Coronary artery (tissue), 2 donors: ENCODE results near the gene SPATS2.
"Not testable (repeated sequence)": the region's sequence is repeated elsewhere in the genome, so short reads cannot be mapped to it uniquely, and the experiment has no call there.

Source experiments
- DNase-seq: peaks from one replicate; pipeline ENCODE4 v3.0.0-alpha.2; 2017; ENCODE audit warnings: low spot score
- H3K27ac ChIP-seq, 2 donors: fragments of 200-600 bp; sonication (generic); one replicate each; pipeline ENCODE4 v1.5.1; 2016 to 2019
- H3K4me3 ChIP-seq: fragments of 200-600 bp; sonication (generic); 2 replicates; pipeline ENCODE4 v1.5.1; 2016; ENCODE audit warnings: mild to moderate bottlenecking, moderate library complexity
- TF ChIP-seq, protein P1 (sequence below): fragments of 200-600 bp; sonication (generic); IDR thresholded peaks from one replicate; pipeline ENCODE4 v1.5.1; 2019; ENCODE audit warnings: antibody characterized with exemption

The SPATS2 gene

DNA sequence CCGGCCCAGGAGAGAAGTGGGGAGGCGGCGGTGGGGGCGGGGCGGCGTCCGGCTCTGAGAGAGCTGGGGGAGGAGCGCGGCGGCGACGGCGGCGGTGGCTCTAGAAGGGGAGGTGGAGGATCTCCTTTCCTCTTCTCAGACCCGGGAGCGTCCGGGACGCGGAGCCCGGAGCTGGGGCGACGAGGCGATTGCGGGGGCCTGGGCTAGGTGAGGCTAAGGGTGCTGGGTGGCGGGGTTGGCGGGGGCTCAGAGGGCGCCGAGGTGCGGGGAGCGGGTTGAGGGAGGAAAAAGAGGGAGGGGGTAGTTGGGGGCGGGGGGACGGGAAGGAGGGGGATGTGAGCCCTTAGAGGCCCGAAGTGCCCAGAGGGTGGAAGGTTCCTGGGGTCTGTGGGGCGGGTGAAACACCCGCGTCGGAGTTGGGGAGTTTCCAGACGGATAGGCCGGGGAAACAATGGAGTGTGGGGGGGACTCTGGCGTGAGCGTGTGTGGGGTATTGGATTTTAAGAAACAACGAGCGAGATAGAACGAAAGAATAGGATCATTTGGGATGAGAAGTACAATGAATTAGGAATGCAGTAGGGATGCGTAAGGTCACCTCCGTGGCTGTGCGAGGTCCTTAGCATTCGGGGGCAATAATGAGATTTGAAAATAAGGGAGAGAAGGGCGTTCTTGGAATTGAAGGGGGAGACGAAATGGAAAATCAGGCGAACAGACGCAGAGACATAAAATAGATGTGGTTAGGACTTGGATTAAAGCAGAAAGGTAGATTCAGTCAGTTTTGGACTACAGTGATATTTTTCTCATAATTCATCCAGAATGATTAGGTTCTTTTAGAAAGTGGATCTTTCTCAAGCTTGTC, at the start of gene SPATS2:
TSS of gene SPATS2 (plus strand) at position 82 of the 859 bp plus-strand sequence. CDS start 93,551 bp downstream, outside the sequence.
- TF ChIP-seq, protein P1, sequence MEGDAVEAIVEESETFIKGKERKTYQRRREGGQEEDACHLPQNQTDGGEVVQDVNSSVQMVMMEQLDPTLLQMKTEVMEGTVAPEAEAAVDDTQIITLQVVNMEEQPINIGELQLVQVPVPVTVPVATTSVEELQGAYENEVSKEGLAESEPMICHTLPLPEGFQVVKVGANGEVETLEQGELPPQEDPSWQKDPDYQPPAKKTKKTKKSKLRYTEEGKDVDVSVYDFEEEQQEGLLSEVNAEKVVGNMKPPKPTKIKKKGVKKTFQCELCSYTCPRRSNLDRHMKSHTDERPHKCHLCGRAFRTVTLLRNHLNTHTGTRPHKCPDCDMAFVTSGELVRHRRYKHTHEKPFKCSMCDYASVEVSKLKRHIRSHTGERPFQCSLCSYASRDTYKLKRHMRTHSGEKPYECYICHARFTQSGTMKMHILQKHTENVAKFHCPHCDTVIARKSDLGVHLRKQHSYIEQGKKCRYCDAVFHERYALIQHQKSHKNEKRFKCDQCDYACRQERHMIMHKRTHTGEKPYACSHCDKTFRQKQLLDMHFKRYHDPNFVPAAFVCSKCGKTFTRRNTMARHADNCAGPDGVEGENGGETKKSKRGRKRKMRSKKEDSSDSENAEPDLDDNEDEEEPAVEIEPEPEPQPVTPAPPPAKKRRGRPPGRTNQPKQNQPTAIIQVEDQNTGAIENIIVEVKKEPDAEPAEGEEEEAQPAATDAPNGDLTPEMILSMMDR: no peak
- no peak for DNase-seq
- peak within 1 kb of the TSS; percentile 85 for H3K4me3 ChIP-seq
- peak within 1 kb of the TSS; percentile 74 to 95 for H3K27ac ChIP-seq

DNA sequence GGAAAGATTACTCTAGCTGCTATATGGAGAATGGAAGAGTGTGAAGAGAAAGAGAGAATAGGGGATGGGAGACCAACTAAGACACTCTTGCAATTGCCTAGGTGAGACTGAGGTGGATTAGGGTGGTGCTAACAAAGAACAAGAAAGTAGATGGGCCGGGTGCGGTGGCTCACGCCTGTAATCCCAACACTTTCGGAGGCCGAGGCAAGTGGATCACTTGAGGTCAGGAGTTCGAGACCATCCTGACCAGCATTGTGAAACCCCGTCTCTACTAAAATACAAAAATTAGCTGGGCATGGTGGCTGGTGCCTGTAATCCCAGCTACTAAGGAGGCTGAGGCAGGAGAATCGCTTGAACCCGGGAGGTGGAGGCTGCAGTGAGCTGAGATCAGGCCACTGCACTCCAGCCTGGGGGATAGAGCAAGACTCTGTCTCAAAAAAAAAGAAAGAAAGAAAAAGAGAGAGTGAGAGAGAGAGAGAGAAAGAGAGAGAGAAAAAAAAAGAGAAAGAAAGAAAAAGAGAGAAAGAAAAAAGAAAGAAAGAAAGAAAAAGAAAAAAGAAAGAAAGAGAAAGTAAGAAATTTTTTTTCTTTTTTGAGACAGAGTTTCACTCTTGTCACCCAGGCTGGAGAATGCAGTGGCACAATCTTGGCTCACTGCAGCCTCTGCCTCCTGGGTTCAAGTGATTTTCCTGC, 46.7 kb upstream of the SPATS2 start:
- H3K27ac ChIP-seq, H3K4me3 ChIP-seq, DNase-seq: not testable (repeated sequence)

DNA sequence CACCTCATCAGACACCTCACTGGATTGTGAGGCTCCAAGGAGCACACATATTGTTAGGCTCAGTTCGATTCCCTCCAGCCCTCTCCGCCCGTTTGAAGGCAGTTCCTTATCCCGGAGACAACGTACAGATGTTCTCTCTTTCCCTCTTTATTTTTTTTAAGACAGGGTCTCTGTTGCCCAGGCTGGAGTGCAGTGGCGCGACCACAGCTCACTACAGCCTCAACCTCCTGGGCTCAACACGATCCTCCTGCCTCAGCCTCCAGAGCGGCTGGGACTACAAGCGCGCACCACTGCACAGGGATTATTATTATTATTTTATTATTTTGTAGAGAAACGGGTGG, 44.9 kb upstream of the SPATS2 start:
- TF ChIP-seq, protein P1: no peak
- no peak for DNase-seq
- Histone ChIP-seq H3K4me3 (peak overlapping the region; percentile 77), H3K27ac (peak overlapping the region in 1 of 2 donors; percentile 66)

DNA sequence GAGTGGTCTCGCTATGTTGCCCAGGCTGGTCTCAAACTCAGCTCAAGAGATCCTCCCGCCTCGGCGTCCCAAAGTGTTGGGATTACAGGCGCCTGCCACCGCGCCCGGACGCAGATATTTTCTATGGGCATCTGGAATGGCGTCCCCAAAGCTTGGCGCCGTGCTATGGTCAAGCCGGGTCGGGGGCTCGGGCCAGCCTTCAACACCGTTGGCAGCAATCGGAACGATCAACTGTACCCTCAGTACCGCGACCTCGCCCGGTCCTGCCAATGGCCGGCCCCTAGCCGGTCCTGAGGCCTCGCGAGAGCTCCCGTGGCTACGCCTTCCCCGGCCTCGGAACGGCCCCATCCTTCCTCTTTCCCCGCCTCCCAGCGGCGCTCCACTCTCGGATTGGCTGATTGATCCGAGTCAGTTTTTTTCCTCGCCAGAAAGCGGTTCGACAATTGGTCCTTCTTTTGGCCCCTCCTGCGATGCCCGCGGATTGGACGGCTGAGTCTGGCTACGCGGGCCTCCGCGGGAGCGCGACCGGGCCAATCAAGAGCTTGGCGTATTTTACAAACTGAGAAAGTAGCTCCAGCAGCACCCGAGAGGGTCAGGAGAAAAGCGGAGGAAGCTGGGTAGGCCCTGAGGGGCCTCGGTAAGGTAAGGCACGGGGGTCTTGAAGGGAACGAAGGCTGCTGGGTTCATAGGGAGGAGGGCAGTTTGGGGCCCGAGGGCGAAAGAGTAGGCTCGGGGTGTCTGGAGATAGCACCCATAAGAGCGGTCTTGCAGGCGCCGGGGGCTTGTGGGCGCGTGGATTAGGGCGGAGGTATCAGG, 44.3 kb upstream of the SPATS2 start, which contains the start of gene TROAP:
TSS of gene TROAP (plus strand) at position 548 of the 816 bp plus-strand sequence. CDS start 354 bp downstream, outside the sequence.
- Histone ChIP-seq H3K27ac (peak within 1 kb of the TSS in 1 of 2 donors; percentile 66), H3K4me3 (peak within 1 kb of the TSS; percentile 77)
- DNase-seq: peak; percentile 98
- TF ChIP-seq, protein P1: no peak

DNA sequence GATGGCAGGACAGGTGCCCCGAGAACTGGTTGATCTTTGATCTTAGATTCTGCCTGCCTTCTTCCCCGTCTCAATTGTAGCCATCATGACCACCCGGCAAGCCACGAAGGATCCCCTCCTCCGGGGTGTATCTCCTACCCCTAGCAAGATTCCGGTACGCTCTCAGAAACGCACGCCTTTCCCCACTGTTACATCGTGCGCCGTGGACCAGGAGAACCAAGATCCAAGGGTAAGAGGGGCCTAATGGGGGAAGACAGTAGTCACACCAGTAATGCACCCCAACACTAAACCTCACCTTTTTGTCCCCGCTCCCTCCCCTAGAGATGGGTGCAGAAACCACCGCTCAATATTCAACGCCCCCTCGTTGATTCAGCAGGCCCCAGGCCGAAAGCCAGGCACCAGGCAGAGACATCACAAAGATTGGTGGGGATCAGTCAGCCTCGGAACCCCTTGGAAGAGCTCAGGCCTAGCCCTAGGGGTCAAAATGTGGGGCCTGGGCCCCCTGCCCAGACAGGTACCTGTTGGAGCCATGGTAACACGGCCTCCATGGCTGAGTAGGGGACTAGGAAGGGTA, 43.7 kb upstream of the SPATS2 start:
- peak overlapping the region; percentile 77 for H3K4me3 ChIP-seq
- no peak overlapping the region for H3K27ac ChIP-seq
- TF ChIP-seq, protein P1: no peak
- DNase-seq: no peak

DNA sequence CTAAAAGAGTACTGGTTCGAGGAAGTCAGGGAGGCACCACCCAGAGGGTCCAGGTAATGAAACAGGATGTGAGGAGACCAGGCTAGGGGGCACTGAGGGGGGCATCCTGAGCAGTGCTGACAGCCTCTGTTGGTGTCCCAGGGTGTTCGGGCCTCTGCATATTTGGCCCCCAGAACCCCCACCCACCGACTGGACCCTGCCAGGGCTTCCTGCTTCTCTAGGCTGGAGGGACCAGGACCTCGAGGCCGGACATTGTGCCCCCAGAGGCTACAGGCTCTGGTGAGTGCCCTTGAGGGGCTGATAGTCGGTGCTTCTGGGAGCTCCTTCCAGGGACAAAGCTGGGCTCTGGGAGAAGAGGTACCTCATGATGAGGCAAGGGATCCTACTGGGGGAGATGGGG, 41.7 kb upstream of the SPATS2 start:
- no peak for DNase-seq
- Histone ChIP-seq H3K27ac (no peak overlapping the region), H3K4me3 (no peak overlapping the region)
- TF ChIP-seq, protein P1: no peak

DNA sequence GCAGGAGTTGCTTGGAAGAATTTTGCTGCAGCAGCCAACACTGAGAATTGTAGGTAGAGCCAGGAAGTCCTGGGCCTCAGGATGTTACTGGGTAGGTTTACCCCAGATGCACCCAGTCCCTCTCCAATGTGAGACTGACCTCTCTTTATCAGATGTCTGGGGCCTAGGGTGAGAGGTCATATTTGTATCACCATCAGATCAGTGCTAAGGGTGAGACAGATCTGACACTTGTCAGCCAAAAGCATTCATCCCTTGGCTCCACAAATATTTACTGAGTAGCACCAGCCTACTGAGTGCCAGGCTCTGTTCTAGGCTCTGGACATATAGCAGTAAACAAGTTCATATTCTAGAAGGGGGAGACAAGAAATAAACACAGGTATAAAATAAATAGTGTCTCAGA, 39.9 kb upstream of the SPATS2 start:
- no peak overlapping the region for H3K27ac ChIP-seq
- DNase-seq: no peak
- TF ChIP-seq, protein P1: no peak
- no peak overlapping the region for H3K4me3 ChIP-seq
